Measurements from ENCODE around the gene SLC24A4. TPM values are rescaled to one million over a fixed set of nuclear protein-coding genes. Genes with fewer than 3 reads are reported as not detected.

The SLC24A4 gene
- total and polyA plus RNA-seq, 2 experiments from 2014 or later: 0.46 to 0.50 TPM

GRCh38 chr14:92470215-92470614 lies 147.2 kb downstream of the SLC24A4 start:
- 72% methylated on average over 3 of the region's 3 CpGs for WGBS (ENCODE audit: low lambda C conversion rate, missing lambda C conversion rate)
- H3K4me2 ChIP-seq: no peak overlapping the region
- peaks cover 24% of the 10 kb centered on the region for H3K4me1 ChIP-seq (ENCODE audit: insufficient read depth)
- no peaks in the 10 kb centered on the region for H3K27me3 ChIP-seq
- no peak overlapping the region for H3K4me3 ChIP-seq
- H3K9me2 ChIP-seq (replicated peaks; ENCODE audit: insufficient read depth): no peaks in the 10 kb centered on the region
- no peaks in the 10 kb centered on the region for H3K36me3 ChIP-seq (replicated peaks; ENCODE audit: insufficient read depth, low read depth)
- H2AFZ ChIP-seq: no peak overlapping the region
- H4K20me1 ChIP-seq (ENCODE audit: insufficient read depth, poor library complexity, severe bottlenecking): no peaks in the 10 kb centered on the region
- no peaks in the 10 kb centered on the region for H3K9me3 ChIP-seq (ENCODE audit: low read depth)
- no peaks in the 10 kb centered on the region for H3K79me2 ChIP-seq
- no peak for DNase-seq (ENCODE audit: low spot score)
- TF ChIP-seq CTCF (IDR thresholded peaks at IDR 0.05; ENCODE audit: poor library complexity): no peak
- no peak for TF ChIP-seq EZH2 (IDR thresholded peaks at IDR 0.05; ENCODE audit: borderline replicate concordance)
- no peak for TF ChIP-seq EZH2phosphoT487 (IDR thresholded peaks at IDR 0.05; ENCODE audit: low read depth, severe bottlenecking, unreplicated experiment)
- H3K27ac ChIP-seq: no peak overlapping the region

GRCh38 chr14:92470811-92471210 lies 147.8 kb downstream of the SLC24A4 start:
- no peak overlapping the region for H3K4me3 ChIP-seq
- peaks cover 24% of the 10 kb centered on the region for H3K4me1 ChIP-seq (ENCODE audit: insufficient read depth)
- H3K27ac ChIP-seq: peak overlapping the region; percentile 70
- H3K9me3 ChIP-seq (ENCODE audit: low read depth): no peaks in the 10 kb centered on the region
- no peak overlapping the region for H2AFZ ChIP-seq
- no peaks in the 10 kb centered on the region for H3K36me3 ChIP-seq (replicated peaks; ENCODE audit: insufficient read depth, low read depth)
- no peaks in the 10 kb centered on the region for H3K79me2 ChIP-seq
- H4K20me1 ChIP-seq (ENCODE audit: insufficient read depth, poor library complexity, severe bottlenecking): no peaks in the 10 kb centered on the region
- no peaks in the 10 kb centered on the region for H3K9me2 ChIP-seq (replicated peaks; ENCODE audit: insufficient read depth)
- DNase-seq (ENCODE audit: low spot score): no peak
- TF ChIP-seq EZH2phosphoT487 (IDR thresholded peaks at IDR 0.05; ENCODE audit: low read depth, severe bottlenecking, unreplicated experiment) (no peak), CTCF (IDR thresholded peaks at IDR 0.05; ENCODE audit: poor library complexity) (no peak), EZH2 (IDR thresholded peaks at IDR 0.05; ENCODE audit: borderline replicate concordance) (no peak)
- no peak overlapping the region for H3K4me2 ChIP-seq
- no peaks in the 10 kb centered on the region for H3K27me3 ChIP-seq
- 100% methylated on average over 1 of the region's 1 CpG for WGBS (ENCODE audit: low lambda C conversion rate, missing lambda C conversion rate)

- Histone ChIP-seq H3K4me1 (ENCODE audit: insufficient read depth) (peaks cover 24% of the 10 kb centered on the region), H3K9me2 (replicated peaks; ENCODE audit: insufficient read depth) (no peaks in the 10 kb centered on the region), H3K27ac (peak overlapping the region; percentile 81), H3K9me3 (ENCODE audit: low read depth) (no peaks in the 10 kb centered on the region), H4K20me1 (ENCODE audit: insufficient read depth, poor library complexity, severe bottlenecking) (no peaks in the 10 kb centered on the region), H3K27me3 (no peaks in the 10 kb centered on the region), H3K4me3 (no peak overlapping the region), H2AFZ (no peak overlapping the region), H3K4me2 (peak overlapping the region; percentile 27), H3K79me2 (no peaks in the 10 kb centered on the region), H3K36me3 (replicated peaks; ENCODE audit: insufficient read depth, low read depth) (no peaks in the 10 kb centered on the region)
- peak; percentile 84 for DNase-seq (ENCODE audit: low spot score)
- no peak for TF ChIP-seq CTCF (IDR thresholded peaks at IDR 0.05; ENCODE audit: poor library complexity)
Observed at GRCh38 chr14:92471919-92472318, 149.0 kb downstream of the SLC24A4 start.

- H2AFZ ChIP-seq: no peak overlapping the region
- no peaks in the 10 kb centered on the region for H3K9me2 ChIP-seq (replicated peaks; ENCODE audit: insufficient read depth)
- DNase-seq (ENCODE audit: low spot score): no peak
- H3K79me2 ChIP-seq: no peaks in the 10 kb centered on the region
- TF ChIP-seq CTCF (IDR thresholded peaks at IDR 0.05; ENCODE audit: poor library complexity) (no peak), EZH2 (IDR thresholded peaks at IDR 0.05; ENCODE audit: borderline replicate concordance) (no peak), EZH2phosphoT487 (IDR thresholded peaks at IDR 0.05; ENCODE audit: low read depth, severe bottlenecking, unreplicated experiment) (no peak)
- H3K27me3 ChIP-seq: no peaks in the 10 kb centered on the region
- peaks cover 24% of the 10 kb centered on the region for H3K4me1 ChIP-seq (ENCODE audit: insufficient read depth)
- no peak overlapping the region for H3K4me3 ChIP-seq
- H3K4me2 ChIP-seq: no peak overlapping the region
- H4K20me1 ChIP-seq (ENCODE audit: insufficient read depth, poor library complexity, severe bottlenecking): no peaks in the 10 kb centered on the region
- 91% methylated on average over 1 of the region's 1 CpG for WGBS (ENCODE audit: low lambda C conversion rate, missing lambda C conversion rate)
- H3K9me3 ChIP-seq (ENCODE audit: low read depth): no peaks in the 10 kb centered on the region
- no peaks in the 10 kb centered on the region for H3K36me3 ChIP-seq (replicated peaks; ENCODE audit: insufficient read depth, low read depth)
- H3K27ac ChIP-seq: peak overlapping the region; percentile 81
Observed at GRCh38 chr14:92472860-92473259, 149.9 kb downstream of the SLC24A4 start.

Data from hepatocyte (in vitro differentiated cells).